GM18499 (cell line): ENCODE data around the gene LDLRAD2.
"Not testable (repeated sequence)": the region's sequence is repeated elsewhere in the genome, so short reads cannot be mapped to it uniquely, and the experiment has no call there.

Experiments
- ATAC-seq: cut with Tn5 transposase; IDR thresholded peaks from one replicate; pipeline ENCODE4 v1.9.1; 2021; ENCODE audit warnings: moderate number of reproducible peaks; ENCODE audit not compliant: insufficient read depth, unreplicated experiment

Gene LDLRAD2

GRCh38 chr1:21823206-21823979 lies 11.3 kb downstream of the LDLRAD2 start:
- ATAC-seq = no peak

- no peak for ATAC-seq
Observed at GRCh38 chr1:21823980-21824702, 12.1 kb downstream of the LDLRAD2 start.

GRCh38 chr1:21824926-21825325 lies 12.9 kb downstream of the LDLRAD2 start:
- ATAC-seq = no peak

DNA sequence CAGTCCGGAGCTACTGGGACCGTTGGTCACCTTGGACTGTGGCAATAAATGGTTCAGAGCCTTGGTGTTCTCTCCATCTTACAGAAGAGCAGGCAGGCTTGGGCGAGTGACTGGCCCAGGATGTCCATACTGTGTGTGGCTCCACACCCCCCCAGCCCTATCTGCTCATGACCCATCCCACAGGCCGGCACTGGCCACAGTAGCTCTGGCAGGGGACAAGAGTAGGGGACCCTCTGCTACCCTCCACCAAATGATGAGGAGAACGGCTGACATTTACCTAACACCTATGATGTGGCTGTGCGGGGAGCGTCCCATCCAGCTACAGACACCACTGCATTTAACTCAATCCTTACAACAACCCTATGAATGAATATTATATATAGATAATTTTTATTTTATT lies 13.3 kb downstream of the LDLRAD2 start:
- no peak for ATAC-seq

GRCh38 chr1:21826694-21827093 lies 14.6 kb downstream of the LDLRAD2 start:
- ATAC-seq = not testable (repeated sequence)

DNA sequence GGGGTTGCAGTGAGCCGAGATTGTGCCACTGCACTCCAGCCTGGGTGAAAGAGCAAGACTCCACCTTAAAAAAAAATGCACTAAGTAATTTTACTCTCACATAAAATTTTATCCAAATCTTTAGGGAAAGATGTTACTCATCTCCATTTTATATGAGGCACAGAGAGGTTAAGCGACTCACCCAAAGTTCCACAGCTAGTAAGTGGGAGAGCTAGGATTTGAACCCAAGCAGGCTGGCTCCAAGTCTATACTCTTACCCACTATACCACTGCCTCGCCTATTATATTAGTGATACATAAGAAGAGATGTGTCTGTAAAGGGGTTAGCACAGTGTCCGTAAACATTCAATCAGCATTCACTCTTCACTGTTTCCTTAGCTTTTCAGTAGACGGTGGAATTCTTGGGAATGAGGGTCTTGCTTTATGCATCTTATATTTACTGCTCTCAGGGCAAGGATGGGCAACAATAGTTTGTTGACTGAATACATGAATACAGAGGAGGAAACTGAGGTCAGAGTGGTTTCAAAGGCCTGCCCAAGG lies 15.1 kb downstream of the LDLRAD2 start:
- no peak for ATAC-seq

- no peak for ATAC-seq
Observed at GRCh38 chr1:21828075-21828474, 16.0 kb downstream of the LDLRAD2 start.

DNA sequence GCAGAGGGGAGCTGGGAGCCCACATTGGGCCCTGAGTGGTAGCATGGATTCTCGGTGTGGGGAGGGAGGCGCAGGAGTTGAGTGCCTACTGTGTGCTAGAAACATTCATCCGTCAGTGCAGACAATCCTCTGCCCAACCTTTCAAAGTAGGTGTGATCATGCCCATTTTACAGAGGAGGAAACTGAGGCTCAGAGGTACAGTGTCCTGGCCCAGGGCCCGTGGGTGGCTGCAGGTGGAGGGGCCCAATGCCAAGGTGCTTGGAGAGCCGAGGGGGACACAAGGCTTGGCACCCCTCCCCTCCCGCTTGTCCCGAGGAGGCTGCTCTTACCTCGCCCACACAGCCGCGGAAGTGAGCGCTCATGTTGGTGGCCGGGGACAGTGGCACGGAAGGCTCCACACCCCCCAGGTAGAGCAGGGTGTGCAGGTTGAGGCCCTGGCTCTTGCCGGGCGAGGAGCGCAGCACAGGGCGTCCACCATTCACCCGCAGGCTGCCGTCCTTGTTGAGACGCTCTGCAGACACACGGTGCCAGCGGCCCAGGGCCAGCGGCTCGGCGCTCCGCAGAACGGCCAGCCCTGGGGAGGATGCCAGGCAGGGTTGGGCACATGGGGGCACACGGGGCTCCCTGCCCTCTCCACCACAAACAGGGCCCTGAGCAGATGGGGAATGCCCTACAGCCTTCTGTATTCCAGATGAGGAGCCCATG lies 16.6 kb downstream of the LDLRAD2 start:
- ATAC-seq = no peak

- ATAC-seq = no peak
Observed at GRCh38 chr1:21829294-21829693, 17.2 kb downstream of the LDLRAD2 start.

- no peak for ATAC-seq
Observed at GRCh38 chr1:21830792-21831453, 18.9 kb downstream of the LDLRAD2 start.

- no peak for ATAC-seq
Observed at GRCh38 chr1:21831454-21831970, 19.4 kb downstream of the LDLRAD2 start.

- ATAC-seq = no peak
Observed at GRCh38 chr1:21833392-21833976, 21.4 kb downstream of the LDLRAD2 start.

DNA sequence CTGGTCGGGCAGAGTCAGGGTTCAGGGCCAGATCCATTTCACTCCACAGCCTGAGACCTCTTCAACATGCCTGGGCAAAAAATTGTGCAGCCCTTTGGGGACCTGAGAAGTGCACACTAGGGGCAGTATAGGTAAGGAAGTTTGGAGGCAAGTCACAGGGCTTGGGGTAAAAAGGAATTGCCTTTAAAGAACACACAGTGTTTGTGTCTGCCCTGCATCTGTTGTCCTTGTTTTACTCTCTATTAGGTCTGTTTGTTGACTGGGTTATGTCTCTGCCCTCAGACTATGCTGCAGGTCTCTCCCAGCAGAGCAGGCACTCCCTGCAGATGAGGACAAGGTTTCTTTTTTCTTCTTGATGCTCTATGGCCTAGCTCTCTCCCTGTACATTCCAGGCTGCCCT lies 22.0 kb downstream of the LDLRAD2 start:
- ATAC-seq = no peak

- no peak for ATAC-seq
Observed at GRCh38 chr1:21834666-21835065, 22.6 kb downstream of the LDLRAD2 start.

DNA sequence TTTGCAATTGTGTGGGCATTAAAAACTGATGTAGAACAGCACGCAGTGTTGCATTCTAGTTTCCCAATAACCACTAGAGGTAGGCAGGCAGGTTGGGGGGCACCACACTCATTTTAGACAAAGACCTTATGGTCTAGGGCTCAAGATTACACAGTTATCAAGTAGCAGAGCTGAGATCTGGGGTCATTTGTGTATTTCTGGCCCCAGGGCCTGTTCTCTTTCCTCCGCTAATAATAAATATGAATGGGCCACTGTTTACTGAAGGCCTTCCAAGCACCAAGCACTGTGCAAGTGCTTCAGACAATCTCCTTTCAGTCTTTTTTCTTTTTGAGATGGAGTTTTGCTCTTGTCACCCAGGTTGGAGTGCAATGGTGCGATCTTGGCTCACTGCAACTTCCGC lies 23.9 kb downstream of the LDLRAD2 start:
- ATAC-seq = no peak

GRCh38 chr1:21836729-21837128 lies 24.7 kb downstream of the LDLRAD2 start:
- no peak for ATAC-seq

DNA sequence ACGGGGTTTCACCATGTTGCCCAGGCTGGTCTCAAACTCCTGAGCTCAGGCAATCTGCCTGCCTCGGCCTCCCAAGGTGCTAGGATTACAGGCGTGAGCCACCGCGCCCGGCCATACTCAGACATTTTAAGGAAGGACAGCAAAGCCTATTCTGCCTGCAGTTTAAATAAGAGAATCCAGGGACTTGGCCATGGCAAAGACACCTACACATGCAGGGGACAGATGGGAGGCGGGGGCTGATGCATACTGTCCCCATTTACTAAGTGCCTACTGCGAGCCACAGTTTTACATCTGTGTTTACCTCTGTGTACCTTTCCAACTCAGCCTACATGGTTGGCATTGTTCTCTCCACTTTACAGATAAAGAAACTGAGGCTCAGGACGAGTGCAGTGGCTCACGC lies 25.4 kb downstream of the LDLRAD2 start:
- ATAC-seq = no peak

DNA sequence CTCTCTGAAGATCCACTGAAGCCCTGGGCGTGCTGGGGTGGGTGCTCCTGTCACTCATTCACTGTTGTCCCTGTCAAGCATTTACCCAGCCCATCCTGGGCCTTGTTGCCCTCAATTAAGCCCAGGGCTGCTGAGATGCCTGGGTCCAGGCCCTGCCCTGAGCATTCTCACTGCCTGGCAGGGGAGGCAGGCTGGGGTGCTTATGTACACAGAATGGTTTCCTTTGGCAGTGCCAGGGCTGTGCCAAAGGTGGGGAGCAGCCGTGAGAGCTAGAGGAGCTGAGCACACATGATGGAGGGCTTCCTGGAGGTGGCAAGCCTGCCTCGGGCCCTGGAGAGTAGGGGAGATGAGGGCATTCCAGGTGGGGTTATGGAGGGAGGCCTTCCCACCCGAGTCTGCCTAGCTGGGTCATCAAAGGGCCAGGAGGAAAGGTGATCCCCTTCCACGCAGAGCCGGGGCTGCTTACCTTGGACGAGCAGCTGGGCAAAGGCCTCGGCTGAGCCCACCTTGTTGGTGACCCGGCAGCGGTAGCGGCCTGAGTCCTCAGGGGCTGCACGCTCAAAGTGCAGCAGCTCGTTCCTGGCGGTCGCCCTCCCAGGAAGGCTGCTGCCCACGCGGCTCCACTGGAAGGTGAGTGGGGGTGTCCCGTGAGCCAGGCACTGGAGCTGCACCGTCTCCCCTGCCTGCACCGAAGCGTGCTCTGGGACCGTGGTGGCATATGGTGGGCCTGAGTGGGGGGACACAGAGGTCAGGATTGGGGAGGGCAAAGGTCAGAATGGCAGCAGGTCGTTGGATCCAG lies 26.5 kb downstream of the LDLRAD2 start:
- ATAC-seq = no peak
